Measurements from ENCODE around the gene APOM.

APOM gene

GRCh38 chr6:31631681-31632278 lies 23.9 kb upstream of the APOM start:
- no peak for DNase-seq

GRCh38 chr6:31632279-31632946 lies 23.3 kb upstream of the APOM start:
- DNase-seq, result no peak

- DNase-seq, result no peak
These were observed 22.2 kb upstream of the APOM start for GRCh38 chr6:31633447-31633846.

- DNase-seq, result no peak
These were observed 21.6 kb upstream of the APOM start for GRCh38 chr6:31634131-31634530.

GRCh38 chr6:31634969-31635575 lies 20.6 kb upstream of the APOM start:
- no peak for DNase-seq

GRCh38 chr6:31636698-31637596 lies 18.7 kb upstream of the APOM start:
- DNase-seq, result no peak

GRCh38 chr6:31639043-31639442 lies 16.7 kb upstream of the APOM start:
- DNase-seq, result no peak

GRCh38 chr6:31639449-31639861 lies 16.2 kb upstream of the APOM start:
- DNase-seq, result no peak

GRCh38 chr6:31640612-31641011 lies 15.1 kb upstream of the APOM start:
- DNase-seq, result no peak

GRCh38 chr6:31641370-31641769 lies 14.3 kb upstream of the APOM start:
- DNase-seq, result no peak

- DNase-seq, result no peak
These were observed 12.7 kb upstream of the APOM start for GRCh38 chr6:31642798-31643570.

- DNase-seq, result no peak
These were observed 11.8 kb upstream of the APOM start for GRCh38 chr6:31643818-31644454.

- DNase-seq, result no peak
These were observed 10.4 kb upstream of the APOM start for GRCh38 chr6:31645325-31645724.

GRCh38 chr6:31651602-31652191 lies 4.0 kb upstream of the APOM start:
- peak; percentile 46 for DNase-seq

GRCh38 chr6:31652925-31653724 lies 2.6 kb upstream of the APOM start:
- DNase-seq, result no peak

- no peak for DNase-seq
These were observed 933 bp upstream of the APOM start for GRCh38 chr6:31654574-31655348.

GRCh38 chr6:31657406-31658157 lies 1.9 kb downstream of the APOM start:
- no peak for DNase-seq

GRCh38 chr6:31658158-31658688 lies 2.5 kb downstream of the APOM start:
- DNase-seq, result no peak

Measured in NCI-H1694 treated with DMSO at 0.1 percent for 48 hours (cell line).